Measurements from ENCODE around the gene RESP18.

Gene RESP18

GRCh38 chr2:219279916-219280516, 52.5 kb downstream of the RESP18 start:
- no peak for ATAC-seq (ENCODE audit: insufficient read depth, low read depth)
- peak overlapping the region; percentile 53 for H2AFZ ChIP-seq (ENCODE audit: low read depth, low read length)
- H3K4me2 ChIP-seq (ENCODE audit: insufficient read depth, low read length), result peak overlapping the region; percentile 96
- H3K9me3 ChIP-seq (ENCODE audit: insufficient read depth, low read length, severe bottlenecking), result no peaks in the 10 kb centered on the region
- H4K20me1 ChIP-seq (ENCODE audit: insufficient read depth, low read length), result peaks cover 4% of the 10 kb centered on the region
- TF ChIP-seq CTCF (IDR thresholded peaks at IDR 0.05; ENCODE audit: borderline replicate concordance, extremely low read depth, low read length, poor library complexity, severe bottlenecking) (peak; percentile 45), EZH2 (IDR thresholded peaks at IDR 0.05; ENCODE audit: borderline replicate concordance, low read depth, low read length, severe bottlenecking) (no peak)
- H3K36me3 ChIP-seq (ENCODE audit: insufficient read depth, low read length), result 0 out of 2 replicates have a peak, but pooled peaks cover 8% of the 10 kb centered on the region
- H3K9ac ChIP-seq (ENCODE audit: low read depth, low read length), result peak overlapping the region; percentile 64
- DNase-seq, result no peak
- H3K4me1 ChIP-seq (ENCODE audit: insufficient read depth, low read length), result peaks cover 27% of the 10 kb centered on the region
- no peaks in the 10 kb centered on the region for H3K27me3 ChIP-seq (ENCODE audit: insufficient read depth, low read length, poor library complexity)
- H3K79me2 ChIP-seq (ENCODE audit: insufficient read depth, low read length), result no peaks in the 10 kb centered on the region
- peak overlapping the region; percentile 25 to 60; a peak in 3 of 4 replicates for H3K4me3 ChIP-seq (ENCODE audit: low read depth in 1 of 2, low read length in 2 of 2)
- peak overlapping the region; percentile 57; the same call in 1 of the 2 replicates for H3K27ac ChIP-seq (ENCODE audit: low read length)

GRCh38 chr2:219279151-219279915, 53.2 kb downstream of the RESP18 start, which contains the start of gene DNAJB2:
DNAJB2 (plus strand) TSS chr2:219279366; CDS start chr2:219279834, 468 bp downstream.
- Histone ChIP-seq H3K4me1 (ENCODE audit: insufficient read depth, low read length) (peaks cover 27% of the 10 kb centered on the region), H3K27ac (ENCODE audit: low read length) (peak within 1 kb of the TSS; percentile 61), H3K27me3 (ENCODE audit: insufficient read depth, low read length, poor library complexity) (no peaks in the 10 kb centered on the region), H3K4me2 (ENCODE audit: insufficient read depth, low read length) (peak within 1 kb of the TSS; percentile 96), H3K79me2 (ENCODE audit: insufficient read depth, low read length) (no peaks in the 10 kb centered on the region), H3K9ac (ENCODE audit: low read depth, low read length) (peak within 1 kb of the TSS; percentile 64), H3K9me3 (ENCODE audit: insufficient read depth, low read length, severe bottlenecking) (no peaks in the 10 kb centered on the region), H4K20me1 (ENCODE audit: insufficient read depth, low read length) (peaks cover 4% of the 10 kb centered on the region; the same call in 1 of the 2 replicates), H3K36me3 (ENCODE audit: insufficient read depth, low read length) (0 out of 2 replicates have a peak, but pooled peaks cover 4% of the 10 kb centered on the region), H3K4me3 (ENCODE audit: low read depth in 1 of 2, low read length in 2 of 2) (peak within 1 kb of the TSS; percentile 25 to 60; a peak in 3 of 4 replicates), H2AFZ (ENCODE audit: low read depth, low read length) (peak within 1 kb of the TSS; percentile 54)
- peak; percentile 95 for ATAC-seq (ENCODE audit: insufficient read depth, low read depth)
- peak; percentile 98 for DNase-seq
- TF ChIP-seq CTCF (IDR thresholded peaks at IDR 0.05; ENCODE audit: borderline replicate concordance, extremely low read depth, low read length, poor library complexity, severe bottlenecking) (no peak), EZH2 (IDR thresholded peaks at IDR 0.05; ENCODE audit: borderline replicate concordance, low read depth, low read length, severe bottlenecking) (no peak)

GRCh38 chr2:219278655-219279150, 53.8 kb downstream of the RESP18 start:
- 0 out of 2 replicates have a peak, but pooled peaks cover 2% of the 10 kb centered on the region for H3K36me3 ChIP-seq (ENCODE audit: insufficient read depth, low read length)
- peak overlapping the region; percentile 64; the same call in 1 of the 2 replicates for H3K9ac ChIP-seq (ENCODE audit: low read depth, low read length)
- peaks cover 4% of the 10 kb centered on the region; the same call in 1 of the 2 replicates for H4K20me1 ChIP-seq (ENCODE audit: insufficient read depth, low read length)
- no peaks in the 10 kb centered on the region for H3K79me2 ChIP-seq (ENCODE audit: insufficient read depth, low read length)
- H3K9me3 ChIP-seq (ENCODE audit: insufficient read depth, low read length, severe bottlenecking), result no peaks in the 10 kb centered on the region
- TF ChIP-seq EZH2 (IDR thresholded peaks at IDR 0.05; ENCODE audit: borderline replicate concordance, low read depth, low read length, severe bottlenecking), result no peak
- TF ChIP-seq CTCF (IDR thresholded peaks at IDR 0.05; ENCODE audit: borderline replicate concordance, extremely low read depth, low read length, poor library complexity, severe bottlenecking), result no peak
- peak overlapping the region; percentile 54; the same call in 1 of the 2 replicates for H2AFZ ChIP-seq (ENCODE audit: low read depth, low read length)
- ATAC-seq (ENCODE audit: insufficient read depth, low read depth), result no peak; the same call in 2 of the 3 replicates
- peak overlapping the region; percentile 96 for H3K4me2 ChIP-seq (ENCODE audit: insufficient read depth, low read length)
- peak overlapping the region; percentile 61; the same call in 1 of the 2 replicates for H3K27ac ChIP-seq (ENCODE audit: low read length)
- no peaks in the 10 kb centered on the region for H3K27me3 ChIP-seq (ENCODE audit: insufficient read depth, low read length, poor library complexity)
- H3K4me1 ChIP-seq (ENCODE audit: insufficient read depth, low read length), result peaks cover 27% of the 10 kb centered on the region
- H3K4me3 ChIP-seq (ENCODE audit: low read depth in 1 of 2, low read length in 2 of 2), result peak overlapping the region; percentile 19 to 60; a peak in 3 of 4 replicates
- DNase-seq, result no peak

Measured in DND-41 (cell line).